Fibroblast of villous mesenchyme (primary cell): ENCODE measurements around the gene CILP. TPM values are rescaled to one million over a fixed set of nuclear protein-coding genes. Genes with fewer than 3 reads are reported as not detected.

Source experiments
- DNase-seq: peaks from one replicate; pipeline ENCODE4 v3.0.0-alpha.2; 2010; ENCODE audit warnings: low read depth
- H3K4me3 ChIP-seq: 2 replicates; pipeline ENCODE4 v1.5.1; 2011; ENCODE audit warnings: low read depth, mild to moderate bottlenecking, low read length
- CTCF ChIP-seq: IDR thresholded peaks from 2 replicates; pipeline ENCODE4 v1.5.1; 2012; ENCODE audit warnings: low read depth, mild to moderate bottlenecking, low read length; ENCODE audit not compliant: insufficient read depth
- total RNA-seq: library from RNA; depleted of rRNA; stranded (reverse); fragments of >200 nt; gene quantifications from 2 replicates; pipeline ENCODE4 v1.2.3, GENCODE V29; 2012

Gene CILP
- total RNA-seq, 1 donor: under 0.01 TPM

GRCh38 chr15:65254356-65254755 lies 43.1 kb upstream of the CILP start:
- H3K4me3 ChIP-seq: no peak overlapping the region
- TF ChIP-seq CTCF: no peak
- DNase-seq: no peak

- H3K4me3 ChIP-seq: no peak overlapping the region
- no peak for DNase-seq
- TF ChIP-seq CTCF: no peak
Observed at GRCh38 chr15:65249641-65250040, 38.4 kb upstream of the CILP start.

GRCh38 chr15:65248511-65249255 lies 37.4 kb upstream of the CILP start:
- no peak for TF ChIP-seq CTCF
- peak; percentile 22 for DNase-seq
- no peak overlapping the region for H3K4me3 ChIP-seq

- no peak overlapping the region for H3K4me3 ChIP-seq
- no peak for TF ChIP-seq CTCF
- no peak for DNase-seq
Observed at GRCh38 chr15:65246939-65247338, 35.7 kb upstream of the CILP start.

GRCh38 chr15:65246026-65246714 lies 34.9 kb upstream of the CILP start:
- no peak for TF ChIP-seq CTCF
- DNase-seq: no peak
- H3K4me3 ChIP-seq: no peak overlapping the region

GRCh38 chr15:65245096-65245856 lies 34.0 kb upstream of the CILP start:
- peak; percentile 90 for DNase-seq
- no peak overlapping the region for H3K4me3 ChIP-seq
- no peak for TF ChIP-seq CTCF
